GM21390 (cell line): ENCODE data around the gene PCDH15.
"Not testable (repeated sequence)": the region's sequence is repeated elsewhere in the genome, so short reads cannot be mapped to it uniquely, and the experiment has no call there.

Experiments used
- ATAC-seq: cut with Tn5 transposase; IDR thresholded peaks from one replicate; pipeline ENCODE4 v1.9.1; 2021; ENCODE audit not compliant: unreplicated experiment

The PCDH15 gene

GRCh38 chr10:54010337-54010933 is 790.6 kb downstream of the PCDH15 start:
- ATAC-seq = no peak

- ATAC-seq = no peak
Observed at GRCh38 chr10:54009672-54010071, 791.4 kb downstream of the PCDH15 start.

- ATAC-seq = no peak
Observed at GRCh38 chr10:54002077-54002476, 799.0 kb downstream of the PCDH15 start.

GRCh38 chr10:53997953-53998352 is 803.1 kb downstream of the PCDH15 start:
- no peak for ATAC-seq

GRCh38 chr10:53990799-53991238 is 810.2 kb downstream of the PCDH15 start:
- no peak for ATAC-seq

- no peak for ATAC-seq
Observed at GRCh38 chr10:53983431-53983830, 817.6 kb downstream of the PCDH15 start.

- ATAC-seq = no peak
Observed at GRCh38 chr10:53980210-53980609, 820.8 kb downstream of the PCDH15 start.

GRCh38 chr10:53978301-53978700 is 822.7 kb downstream of the PCDH15 start:
- no peak for ATAC-seq

GRCh38 chr10:53977267-53977666 is 823.8 kb downstream of the PCDH15 start:
- ATAC-seq = no peak

GRCh38 chr10:53957401-53957800 is 843.6 kb downstream of the PCDH15 start:
- no peak for ATAC-seq

GRCh38 chr10:53955091-53955490 is 845.9 kb downstream of the PCDH15 start:
- no peak for ATAC-seq

GRCh38 chr10:53952698-53953630 is 848.1 kb downstream of the PCDH15 start:
- no peak for ATAC-seq

GRCh38 chr10:53939654-53940053 is 861.4 kb downstream of the PCDH15 start:
- no peak for ATAC-seq

GRCh38 chr10:53930648-53931047 is 870.4 kb downstream of the PCDH15 start:
- no peak for ATAC-seq

GRCh38 chr10:53924051-53924700 is 876.9 kb downstream of the PCDH15 start:
- ATAC-seq = not testable (repeated sequence)

- no peak for ATAC-seq
Observed at GRCh38 chr10:53918755-53919154, 882.3 kb downstream of the PCDH15 start.

- no peak for ATAC-seq
Observed at GRCh38 chr10:53909791-53910190, 891.2 kb downstream of the PCDH15 start.

GRCh38 chr10:53904506-53905241 is 896.4 kb downstream of the PCDH15 start:
- no peak for ATAC-seq

- ATAC-seq = no peak
Observed at GRCh38 chr10:53903756-53904155, 897.3 kb downstream of the PCDH15 start.

- ATAC-seq = no peak
Observed at GRCh38 chr10:53899463-53900160, 901.4 kb downstream of the PCDH15 start.
